ENCODE results near the gene TTPAL. TPM values are rescaled to one million over a fixed set of nuclear protein-coding genes. Genes with fewer than 3 reads are reported as not detected.

TTPAL gene
- total RNA-seq, 2 donors from 2014 or later = 18.3 to 19.4 TPM

- no peak overlapping the region for H3K4me3 Mint-ChIP-seq
- Histone ChIP-seq H3K4me1 (ENCODE audit: control insufficient read depth, insufficient read depth, low read length) (peaks cover 5% of the 10 kb centered on the region), H3K27me3 (ENCODE audit: control insufficient read depth, insufficient read depth, low read length, poor library complexity, severe bottlenecking) (no peaks in the 10 kb centered on the region), H3K36me3 (ENCODE audit: control insufficient read depth, insufficient read depth, low read length) (no peaks in the 10 kb centered on the region), H3K4me3 (ENCODE audit: low read length) (no peak overlapping the region), H3K27ac (ENCODE audit: low read depth, low read length) (no peak overlapping the region), H3K9ac (ENCODE audit: extremely low read depth, low read length, poor library complexity, severe bottlenecking) (no peak overlapping the region), H3K9me3 (ENCODE audit: control insufficient read depth, low read length) (peaks cover 4% of the 10 kb centered on the region)
- DNase-seq = no peak
- TF ChIP-seq CTCF (conservative IDR thresholded peaks at IDR 0.05) = no peak
- H3K9me3 Mint-ChIP-seq = peaks cover 3% of the 10 kb centered on the region
- no peak overlapping the region for H3K27ac Mint-ChIP-seq
- no peaks in the 10 kb centered on the region for H3K36me3 Mint-ChIP-seq (ENCODE audit: low read depth)
- peaks cover 20% of the 10 kb centered on the region for H3K4me1 Mint-ChIP-seq
- no peaks in the 10 kb centered on the region for H3K27me3 Mint-ChIP-seq (ENCODE audit: insufficient read depth)
- WGBS, 2 experiments (ENCODE audit: insufficient coverage in 1 of 2, insufficient read length in 1 of 2) = 84 to 86% methylated on average over 2 to 3 of the region's 3 CpGs
Observed at GRCh38 chr20:44450281-44450889, 25.3 kb upstream of the TTPAL start.

- H3K4me3 ChIP-seq (ENCODE audit: low read length) = no peak overlapping the region
- no peaks in the 10 kb centered on the region for H3K36me3 ChIP-seq (ENCODE audit: control insufficient read depth, insufficient read depth, low read length)
- peaks cover 3% of the 10 kb centered on the region for H3K9me3 Mint-ChIP-seq
- no peak for DNase-seq
- TF ChIP-seq CTCF (conservative IDR thresholded peaks at IDR 0.05) = no peak
- H3K27ac Mint-ChIP-seq = no peak overlapping the region
- peaks cover 4% of the 10 kb centered on the region for H3K9me3 ChIP-seq (ENCODE audit: control insufficient read depth, low read length)
- no peaks in the 10 kb centered on the region for H3K36me3 Mint-ChIP-seq (ENCODE audit: low read depth)
- H3K27me3 Mint-ChIP-seq (ENCODE audit: insufficient read depth) = no peaks in the 10 kb centered on the region
- no peak overlapping the region for H3K27ac ChIP-seq (ENCODE audit: low read depth, low read length)
- no peaks in the 10 kb centered on the region for H3K27me3 ChIP-seq (ENCODE audit: control insufficient read depth, insufficient read depth, low read length, poor library complexity, severe bottlenecking)
- H3K9ac ChIP-seq (ENCODE audit: extremely low read depth, low read length, poor library complexity, severe bottlenecking) = no peak overlapping the region
- WGBS, 2 experiments (ENCODE audit: insufficient coverage in 1 of 2, insufficient read length in 1 of 2) = 65 to 84% methylated on average over 4 to 7 of the region's 7 CpGs
- peaks cover 20% of the 10 kb centered on the region for H3K4me1 Mint-ChIP-seq
- H3K4me1 ChIP-seq (ENCODE audit: control insufficient read depth, insufficient read depth, low read length) = peaks cover 5% of the 10 kb centered on the region
- H3K4me3 Mint-ChIP-seq = no peak overlapping the region
Observed at GRCh38 chr20:44450903-44451450, 24.7 kb upstream of the TTPAL start.

- Histone ChIP-seq H3K9ac (ENCODE audit: extremely low read depth, low read length, poor library complexity, severe bottlenecking) (no peak overlapping the region), H3K36me3 (ENCODE audit: control insufficient read depth, insufficient read depth, low read length) (no peaks in the 10 kb centered on the region), H3K9me3 (ENCODE audit: control insufficient read depth, low read length) (no peaks in the 10 kb centered on the region), H3K27ac (ENCODE audit: low read depth, low read length) (no peak overlapping the region), H3K27me3 (ENCODE audit: control insufficient read depth, insufficient read depth, low read length, poor library complexity, severe bottlenecking) (no peaks in the 10 kb centered on the region), H3K4me1 (ENCODE audit: control insufficient read depth, insufficient read depth, low read length) (peaks cover 5% of the 10 kb centered on the region), H3K4me3 (ENCODE audit: low read length) (no peak overlapping the region)
- 93 to 95% methylated on average over 3 to 7 of the region's 7 CpGs for WGBS, 2 experiments (ENCODE audit: insufficient coverage in 1 of 2, insufficient read length in 1 of 2)
- DNase-seq = no peak
- Mint-ChIP-seq H3K27ac (no peak overlapping the region), H3K36me3 (ENCODE audit: low read depth) (no peaks in the 10 kb centered on the region), H3K9me3 (peaks cover 3% of the 10 kb centered on the region), H3K27me3 (ENCODE audit: insufficient read depth) (no peaks in the 10 kb centered on the region), H3K4me3 (no peak overlapping the region), H3K4me1 (peaks cover 16% of the 10 kb centered on the region)
- TF ChIP-seq CTCF (conservative IDR thresholded peaks at IDR 0.05) = no peak
Observed at GRCh38 chr20:44454306-44454963, 21.2 kb upstream of the TTPAL start.
